HG02973 (cell line): ENCODE results near the gene HLA-DQA2.
"Not testable (repeated sequence)": the region's sequence is repeated elsewhere in the genome, so short reads cannot be mapped to it uniquely, and the experiment has no call there.

Experiments
- ATAC-seq: cut with Tn5 transposase; IDR thresholded peaks from one replicate; pipeline ENCODE4 v1.9.1; 2021; ENCODE audit warnings: moderate library complexity; ENCODE audit not compliant: unreplicated experiment

HLA-DQA2 gene

DNA sequence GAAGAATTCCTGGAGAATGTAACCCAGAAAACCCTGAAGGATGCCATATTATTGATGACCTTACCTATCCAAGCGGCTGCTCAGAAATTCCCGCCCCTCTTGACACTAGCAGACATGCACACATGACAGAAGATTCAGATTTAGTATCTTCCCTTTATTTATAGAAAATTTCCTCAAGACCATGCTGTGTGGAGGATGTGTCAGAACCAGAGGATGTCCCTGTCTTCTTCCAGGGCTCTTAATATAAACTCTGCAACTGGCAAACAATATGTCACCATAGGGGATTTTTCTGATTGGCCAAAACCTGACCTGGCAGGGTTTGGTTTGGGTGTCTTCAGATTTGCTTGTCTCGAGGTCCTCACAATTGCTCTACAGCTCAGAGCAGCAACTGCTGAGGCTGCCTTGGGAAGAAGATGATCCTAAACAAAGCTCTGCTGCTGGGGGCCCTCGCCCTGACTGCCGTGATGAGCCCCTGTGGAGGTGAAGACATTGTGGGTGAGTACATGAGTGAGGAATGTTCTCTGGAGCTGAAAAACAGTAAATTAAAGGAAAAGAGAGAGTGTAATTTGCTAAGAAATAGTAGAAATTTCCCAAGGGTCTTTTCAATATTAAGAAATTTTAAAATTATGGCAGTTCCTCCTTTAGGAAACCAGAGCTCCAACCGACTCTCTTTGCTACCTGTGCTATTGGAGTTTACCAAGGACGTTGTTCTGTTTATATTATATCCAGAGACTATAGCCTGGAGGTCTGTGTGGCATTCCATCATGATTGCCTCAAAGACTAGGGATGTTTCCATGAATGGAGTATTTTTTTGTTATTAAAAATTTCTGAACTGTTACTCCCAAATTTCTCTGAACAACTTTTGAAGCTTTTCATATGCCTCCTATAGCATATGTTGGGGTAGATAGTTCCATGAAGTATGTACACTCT, at the start of gene HLA-DQA2:
Gene HLA-DQA2 (plus strand): TSS at position 361 of the 930 bp plus-strand sequence. CDS start 53 bp downstream, at position 414.
- ATAC-seq = no peak

DNA sequence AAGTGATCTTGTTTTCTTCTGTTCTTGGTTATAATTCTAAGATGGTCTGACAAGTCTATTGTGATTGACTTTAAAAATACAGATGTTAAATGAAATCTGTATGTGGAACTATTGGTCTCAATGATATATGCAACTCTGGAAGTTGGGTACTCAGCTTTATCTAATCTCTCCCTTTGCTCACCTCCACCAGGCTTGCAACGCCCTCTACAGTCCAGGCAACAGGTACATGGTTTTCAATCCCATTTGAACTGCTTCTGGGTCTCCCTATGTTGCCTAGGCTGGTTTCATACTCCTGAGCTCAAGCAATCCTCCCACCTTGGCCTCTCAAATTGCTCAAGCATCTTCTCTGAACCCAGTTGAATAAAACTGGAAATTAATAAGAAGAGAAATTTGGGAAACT, 49.2 kb upstream of the HLA-DQA2 start:
- ATAC-seq = no peak

DNA sequence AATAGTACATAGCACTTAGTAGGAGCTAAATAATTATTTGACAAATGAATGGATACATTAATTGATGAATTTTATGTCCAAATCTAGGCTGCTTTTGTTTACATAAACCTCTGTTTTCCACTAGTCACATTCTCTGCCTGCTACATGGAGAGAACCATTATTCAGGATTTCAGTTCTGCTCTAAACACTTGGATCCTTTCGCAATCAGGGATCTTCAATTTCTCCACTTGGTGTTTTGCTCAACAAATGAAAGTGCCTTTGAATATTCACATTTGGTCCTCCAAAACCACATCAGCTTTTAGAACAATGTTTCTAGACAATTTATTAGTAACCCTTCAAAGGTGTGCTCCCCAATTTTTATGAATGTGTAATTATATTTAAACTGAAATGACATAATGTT, 44.2 kb upstream of the HLA-DQA2 start:
- no peak for ATAC-seq

DNA sequence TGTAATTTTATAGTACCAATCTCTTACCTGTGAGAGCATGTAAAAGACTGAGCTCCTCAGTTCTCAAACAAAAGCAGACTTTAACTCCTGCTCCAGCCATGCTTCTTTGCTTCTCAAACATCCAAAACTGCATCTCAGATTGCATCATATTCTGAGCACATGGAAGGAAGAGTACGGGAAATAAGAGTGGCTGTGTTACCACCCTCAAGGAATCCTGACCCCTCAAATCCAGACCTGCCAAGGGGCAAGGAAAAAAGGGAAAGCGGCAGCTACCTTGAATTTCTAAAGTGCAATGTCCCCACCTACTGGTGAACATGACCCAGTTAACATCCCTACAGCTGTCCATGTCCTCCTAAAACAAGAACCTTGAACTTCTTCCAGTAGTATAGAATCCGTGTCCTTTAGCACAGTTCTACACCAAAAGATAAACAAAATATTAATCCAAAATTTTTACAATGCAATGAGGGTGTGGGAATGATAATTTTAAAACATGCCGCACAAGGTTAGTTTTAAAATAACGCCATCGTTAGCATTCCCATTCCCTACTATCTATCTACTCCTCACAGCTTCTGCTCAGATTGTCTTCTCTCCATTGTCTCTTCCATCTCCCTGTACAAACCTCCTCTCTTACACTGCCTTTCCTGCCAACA, 40.7 kb upstream of the HLA-DQA2 start:
- ATAC-seq = no peak

DNA sequence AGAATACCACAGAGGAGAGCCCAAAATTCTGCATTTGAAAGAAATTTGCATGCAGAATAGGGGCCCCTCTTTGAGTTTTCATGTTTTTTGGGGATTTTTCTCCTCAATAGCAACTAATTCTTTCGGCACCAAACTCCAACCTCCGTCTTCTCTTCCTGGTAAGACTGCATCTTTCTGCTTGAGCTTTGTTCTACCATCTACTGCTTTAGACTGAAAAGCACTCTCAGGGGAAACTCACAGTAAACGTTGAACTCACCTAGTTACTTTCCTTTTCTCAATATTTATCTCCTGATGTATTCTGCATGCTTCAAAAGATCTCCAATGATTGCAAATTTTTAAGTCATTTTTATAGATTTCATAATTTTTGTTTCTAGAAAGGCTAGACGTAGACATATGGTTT, 37.8 kb upstream of the HLA-DQA2 start:
- ATAC-seq = no peak

DNA sequence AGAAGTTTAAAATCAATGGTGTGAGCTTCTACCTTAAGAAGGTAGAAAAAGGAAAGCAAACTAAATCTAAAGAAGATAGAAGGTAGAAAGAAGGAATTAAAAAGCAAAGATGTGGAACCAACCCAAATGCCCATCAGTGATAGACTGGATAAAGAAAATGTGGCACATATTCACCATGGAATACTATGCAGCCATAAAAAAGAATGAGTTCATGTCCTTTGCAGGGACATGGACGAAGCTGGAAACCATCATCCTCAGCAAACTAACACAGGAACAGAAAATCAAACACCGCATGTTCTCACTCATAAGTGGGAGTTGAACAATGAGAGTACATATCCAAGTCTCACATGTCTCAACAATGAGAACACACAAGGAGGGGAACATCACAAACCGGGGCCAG, 36.0 kb upstream of the HLA-DQA2 start:
- ATAC-seq = not testable (repeated sequence)

DNA sequence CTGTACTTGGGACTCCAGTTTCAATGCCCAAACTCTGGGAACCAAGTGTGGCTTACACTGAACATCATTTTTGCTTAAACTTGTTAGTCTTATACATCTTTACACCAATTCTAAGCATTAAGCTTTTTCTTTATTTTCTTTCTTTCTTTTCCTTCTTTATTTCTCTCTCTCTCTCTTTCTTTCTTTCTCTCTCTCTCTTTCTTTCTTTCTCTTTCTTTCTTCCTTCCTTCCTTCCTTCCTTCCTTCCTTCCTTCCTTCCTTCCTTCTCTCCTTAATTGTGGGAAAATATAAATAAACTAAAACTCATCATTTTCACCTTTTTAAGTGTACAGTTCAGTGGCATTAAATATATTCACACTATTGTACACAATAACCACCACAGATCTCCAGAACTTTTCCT, 31.6 kb upstream of the HLA-DQA2 start:
- no peak for ATAC-seq

DNA sequence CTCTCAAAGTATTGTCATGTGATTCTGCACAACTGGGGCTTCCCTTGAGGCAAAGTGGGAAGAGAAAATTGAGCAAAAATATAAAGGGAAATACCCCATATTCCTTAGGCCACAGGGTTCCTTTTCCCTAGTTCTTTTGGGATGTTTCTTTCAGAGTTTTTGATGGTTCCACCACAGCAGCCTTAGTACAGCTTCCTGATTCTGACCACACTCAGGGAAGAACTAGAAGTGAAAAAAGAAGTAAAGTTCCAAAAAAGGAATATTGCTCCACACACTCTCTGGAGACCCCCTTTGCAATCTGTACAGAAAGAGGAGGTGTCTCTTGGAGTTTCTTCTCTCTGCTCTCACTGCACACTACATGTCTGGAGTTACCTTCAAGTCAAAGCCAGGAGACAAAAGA, 27.9 kb upstream of the HLA-DQA2 start:
- no peak for ATAC-seq

DNA sequence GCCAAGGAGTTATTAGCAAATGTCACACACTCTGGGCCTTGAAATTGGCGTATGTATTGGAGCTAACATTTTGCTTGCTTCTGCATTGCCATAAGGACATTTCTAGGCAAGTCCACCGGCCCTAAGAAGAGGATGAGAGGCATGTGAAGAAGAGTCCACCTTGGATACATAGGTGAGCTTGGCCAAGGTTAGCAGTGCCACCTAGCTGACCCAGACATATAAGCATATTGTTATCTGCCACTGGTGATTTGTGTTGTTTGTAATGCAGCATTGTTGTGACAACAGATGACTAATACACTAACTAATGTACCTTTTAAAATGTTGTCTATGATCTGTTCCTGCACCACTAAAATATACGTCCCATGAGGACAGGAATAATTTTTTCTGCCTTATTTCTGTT, 24.8 kb upstream of the HLA-DQA2 start:
- ATAC-seq = no peak

DNA sequence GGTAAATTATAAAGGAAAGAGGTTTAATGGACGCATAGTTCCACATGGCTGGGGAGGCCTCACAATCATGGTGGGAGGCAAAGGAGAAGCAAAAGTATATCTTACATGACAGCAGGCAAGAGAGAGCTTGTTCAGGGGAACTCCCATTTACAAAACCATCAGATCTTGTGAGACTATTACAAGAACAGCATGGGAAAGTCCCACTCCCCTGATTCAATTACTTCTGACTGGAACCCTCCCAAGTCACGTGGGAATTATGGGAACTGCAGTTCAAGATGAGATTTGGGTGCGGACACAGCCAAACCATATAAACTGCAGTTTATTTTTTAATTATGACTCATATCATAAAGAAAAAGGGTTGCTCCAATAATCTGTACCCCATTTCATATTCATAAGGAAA, 22.3 kb upstream of the HLA-DQA2 start:
- no peak for ATAC-seq

DNA sequence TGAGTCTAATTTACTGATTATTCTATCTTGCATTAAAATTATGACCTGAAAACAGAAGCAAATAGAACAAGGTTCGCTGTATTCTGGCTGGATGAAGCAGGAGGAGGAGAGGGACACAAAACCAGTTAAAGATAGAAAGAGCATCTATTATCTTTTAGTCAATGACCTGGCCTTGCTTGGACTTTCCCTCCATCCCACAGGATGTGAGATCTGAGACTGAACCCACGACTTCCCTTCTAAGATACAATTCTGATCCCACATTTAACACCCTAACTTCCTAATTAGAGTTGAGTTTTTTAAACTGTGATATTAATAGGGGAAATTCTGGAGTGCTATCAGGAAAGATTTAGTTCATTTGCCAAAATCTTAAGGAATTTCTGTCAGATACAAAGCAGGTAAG, 3.1 kb upstream of the HLA-DQA2 start:
- no peak for ATAC-seq

DNA sequence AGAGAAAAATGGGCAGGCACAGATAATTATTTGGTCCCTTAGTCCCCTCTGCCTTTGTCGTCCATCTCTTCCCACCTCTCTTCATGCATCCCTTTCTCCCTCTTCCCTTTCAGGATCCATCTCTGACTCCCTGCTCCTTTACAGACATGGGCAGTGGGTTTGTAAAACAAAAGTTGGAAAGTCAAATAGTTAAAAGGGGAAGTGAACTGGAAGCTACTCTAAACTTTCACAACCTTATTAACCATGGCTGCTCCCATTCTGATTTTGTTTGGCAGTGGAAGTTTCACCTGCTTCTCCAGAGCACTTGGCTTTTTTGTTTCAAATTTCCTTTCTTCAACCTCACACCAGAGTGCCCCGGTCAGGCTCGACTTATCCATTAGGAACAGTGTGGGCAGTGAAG, 1.2 kb downstream of the HLA-DQA2 start:
- no peak for ATAC-seq

DNA sequence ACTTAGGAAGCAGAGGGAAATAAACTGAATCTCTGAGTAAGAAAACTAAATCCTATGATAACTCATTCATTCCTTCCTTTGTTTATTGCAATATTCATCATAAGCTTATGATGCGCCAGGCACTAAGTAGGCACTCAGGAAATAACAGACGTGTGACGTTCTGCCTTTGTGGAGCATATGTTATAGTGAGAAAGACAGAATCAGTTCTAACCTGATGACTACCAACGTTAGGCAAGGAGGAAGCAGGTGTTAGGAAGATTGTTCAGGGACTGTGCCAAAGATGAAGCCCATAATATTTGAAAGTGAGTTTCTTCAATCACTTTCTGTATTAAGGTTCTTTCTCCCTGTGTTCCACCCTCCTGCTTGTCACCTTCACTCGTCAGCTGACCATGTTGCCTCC, 3.6 kb downstream of the HLA-DQA2 start:
- ATAC-seq = no peak

DNA sequence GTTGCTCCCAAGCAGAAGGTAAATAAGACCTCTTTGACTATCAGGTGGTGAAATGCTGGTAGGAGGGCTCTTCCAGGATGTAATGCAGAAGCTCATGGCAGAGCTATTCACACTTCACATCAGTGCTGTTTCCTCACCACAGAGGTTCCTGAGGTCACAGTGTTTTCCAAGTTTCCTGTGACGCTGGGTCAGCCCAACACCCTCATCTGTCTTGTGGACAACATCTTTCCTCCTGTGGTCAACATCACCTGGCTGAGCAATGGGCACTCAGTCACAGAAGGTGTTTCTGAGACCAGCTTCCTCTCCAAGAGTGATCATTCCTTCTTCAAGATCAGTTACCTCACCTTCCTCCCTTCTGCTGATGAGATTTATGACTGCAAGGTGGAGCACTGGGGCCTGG, 4.5 kb downstream of the HLA-DQA2 start:
- not testable (repeated sequence) for ATAC-seq

DNA sequence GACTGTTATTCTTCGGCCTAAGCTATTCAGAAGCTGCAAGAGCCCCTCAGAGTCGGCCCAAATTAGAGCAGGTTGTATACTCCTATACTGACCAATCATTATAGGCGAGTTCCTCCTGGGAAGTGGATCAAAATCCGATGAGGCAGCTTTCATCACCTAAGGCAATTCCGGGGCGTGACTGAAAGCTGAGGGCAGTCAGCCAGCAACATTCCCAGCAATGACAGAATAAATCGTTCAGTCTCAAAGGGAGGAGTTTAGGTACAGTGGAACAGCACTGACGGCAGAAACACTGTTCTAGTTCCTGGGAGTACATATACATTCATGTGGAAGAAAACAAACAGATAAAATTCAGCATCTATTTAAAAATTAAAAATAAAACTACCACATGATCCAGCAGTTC, 11.4 kb downstream of the HLA-DQA2 start:
- ATAC-seq = no peak

DNA sequence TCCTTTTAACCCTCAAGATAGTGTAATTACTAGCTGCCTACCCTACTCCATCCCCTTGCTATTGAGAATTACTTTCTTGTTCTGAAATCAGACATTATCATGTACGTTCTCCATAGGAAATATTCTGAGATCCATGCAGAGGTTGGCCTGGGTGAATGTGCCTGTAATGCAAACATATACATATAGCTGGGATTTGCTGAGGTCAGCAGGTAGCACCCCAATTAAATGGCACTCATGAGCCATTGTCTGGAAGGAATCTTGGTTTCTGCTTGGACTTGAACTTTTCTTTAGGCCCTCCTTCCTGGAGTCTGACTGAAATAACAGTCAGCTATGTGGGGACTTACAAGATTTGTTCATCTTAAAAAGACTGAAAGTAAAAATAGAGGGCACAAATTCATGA, 18.5 kb downstream of the HLA-DQA2 start:
- no peak for ATAC-seq

DNA sequence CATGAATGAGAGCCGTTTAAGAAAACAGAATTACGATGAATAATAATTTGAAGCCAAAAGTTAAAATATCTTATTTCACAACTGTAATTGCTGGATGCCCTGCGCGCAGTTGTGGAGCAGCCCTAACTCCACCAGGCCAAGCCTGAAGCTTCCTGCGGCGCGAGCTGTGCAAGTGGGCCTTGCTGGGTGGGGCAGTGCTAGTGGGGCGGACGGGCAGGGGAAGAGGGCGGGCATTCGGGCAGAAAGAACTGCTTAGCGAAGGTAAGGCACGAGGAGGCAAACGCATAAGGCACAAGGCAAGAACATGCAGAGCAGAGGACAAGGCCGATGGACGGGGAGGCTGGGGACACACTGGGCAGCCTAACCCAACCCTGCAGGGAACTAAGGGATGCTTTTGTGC, 19.9 kb downstream of the HLA-DQA2 start:
- no peak for ATAC-seq

DNA sequence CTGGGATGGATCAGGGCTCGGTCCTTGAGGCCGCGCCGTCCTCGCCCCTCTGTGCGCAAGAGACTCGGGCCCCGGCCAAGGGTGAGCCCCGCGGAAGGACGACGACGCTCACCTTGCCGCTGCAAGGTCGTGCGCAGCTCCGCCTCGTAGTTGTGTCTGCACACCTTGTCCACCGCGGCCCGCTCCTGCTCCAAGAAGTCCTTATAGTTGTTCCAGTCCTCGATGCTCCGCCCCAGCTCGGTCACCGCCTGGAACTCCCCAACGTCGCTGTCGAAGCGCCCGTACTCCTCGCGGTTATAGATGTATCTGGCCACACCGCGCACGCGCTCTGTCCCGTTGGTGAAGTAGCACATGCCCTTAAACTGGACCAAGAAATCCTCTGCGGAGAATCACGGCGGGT, 20.4 kb downstream of the HLA-DQA2 start:
- no peak for ATAC-seq

DNA sequence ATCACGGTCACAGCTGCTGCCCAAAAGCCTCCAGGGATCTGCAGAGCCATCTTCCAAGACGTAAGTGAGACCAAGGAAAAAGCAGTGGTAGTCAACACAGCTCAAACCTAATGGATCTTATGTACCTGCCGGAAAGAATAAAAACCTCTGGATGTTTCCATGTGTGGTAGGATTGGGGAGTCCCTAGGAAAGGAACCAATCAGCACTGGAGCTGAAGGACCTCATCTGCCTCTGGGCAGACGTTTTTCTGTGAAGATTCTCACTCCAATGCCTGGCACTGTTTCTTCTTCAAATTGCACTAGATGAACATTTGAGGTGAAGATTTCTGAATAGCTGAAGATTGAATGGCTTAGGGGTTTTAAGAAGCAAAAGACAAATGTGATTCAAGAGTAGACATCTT, 22.2 kb downstream of the HLA-DQA2 start, which contains the start of gene HLA-DQB2:
Gene HLA-DQB2 (minus strand): TSS at position 112 of the 400 bp plus-strand sequence. CDS start 62 bp downstream, at position 50.
- no peak for ATAC-seq

DNA sequence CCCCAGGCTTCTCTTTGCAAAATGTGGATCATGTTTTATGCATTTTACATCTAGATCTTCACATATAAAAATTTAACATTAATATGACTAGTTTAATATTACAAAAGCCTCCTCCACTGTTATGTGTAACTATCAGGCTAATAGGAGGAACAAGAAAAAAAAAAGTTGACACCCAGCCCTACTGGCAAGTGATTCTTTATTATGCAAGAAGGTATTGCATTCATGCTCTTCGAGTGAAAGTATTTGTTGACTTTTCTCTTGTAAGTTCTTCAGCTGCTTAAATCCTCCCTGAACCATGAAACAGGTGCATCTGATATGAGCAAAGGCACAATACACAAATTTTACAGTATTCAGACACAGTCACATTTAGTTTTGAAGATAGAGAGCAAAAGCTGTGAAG, 22.9 kb downstream of the HLA-DQA2 start:
- ATAC-seq = no peak

DNA sequence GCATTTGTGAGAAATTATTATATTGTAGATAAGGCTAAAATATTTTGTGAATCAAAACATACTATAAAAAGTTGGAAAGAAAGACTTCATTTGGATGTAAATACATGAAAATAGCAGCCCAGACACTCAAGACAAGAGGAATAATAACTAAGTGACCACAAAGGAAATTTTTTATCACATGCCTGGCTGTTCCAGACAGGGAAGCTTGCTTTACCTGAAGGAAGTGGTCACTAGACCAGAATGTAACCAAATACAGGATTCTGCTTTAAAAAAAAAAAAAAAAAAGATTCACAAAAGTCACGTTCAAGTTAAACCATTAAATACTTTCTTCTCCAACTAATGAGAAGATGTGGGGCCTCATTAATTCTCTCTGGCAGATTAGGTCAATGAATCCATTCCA, 31.5 kb downstream of the HLA-DQA2 start:
- ATAC-seq = no peak

DNA sequence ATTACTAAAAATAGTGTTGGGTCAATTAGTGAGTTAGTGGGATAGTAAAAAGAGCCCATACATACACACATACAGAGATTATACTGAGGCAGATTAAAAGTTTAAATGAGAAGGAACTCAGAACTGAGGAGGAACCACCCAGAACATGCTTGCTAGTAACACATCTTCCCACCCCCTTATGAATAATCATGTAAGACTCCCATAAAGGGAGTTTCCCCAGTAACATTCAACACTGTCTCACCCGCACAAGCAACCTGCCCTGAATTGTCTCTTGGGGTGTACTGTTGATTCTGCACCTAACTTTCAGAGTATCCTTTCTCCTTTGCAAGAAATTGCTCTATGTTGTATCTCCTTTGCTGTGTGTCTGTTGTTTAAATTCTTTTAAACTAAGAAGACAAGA, 33.2 kb downstream of the HLA-DQA2 start:
- ATAC-seq = no peak
